ENCODE results near the gene KRT5.

KRT5 gene

GRCh38 chr12:52519826-52520662 is at the start of gene KRT5:
TSS of gene KRT5 (minus strand) at chr12:52520394. CDS start at chr12:52520296, 98 bp downstream.
- H3K4me3 ChIP-seq (ENCODE audit: low read depth, low read length) = no peak within 1 kb of the TSS
- no peak for DNase-seq (ENCODE audit: low read depth)
- TF ChIP-seq CTCF (IDR thresholded peaks at IDR 0.05; ENCODE audit: control insufficient read depth, extremely low read depth, insufficient read depth) = no peak

DNA sequence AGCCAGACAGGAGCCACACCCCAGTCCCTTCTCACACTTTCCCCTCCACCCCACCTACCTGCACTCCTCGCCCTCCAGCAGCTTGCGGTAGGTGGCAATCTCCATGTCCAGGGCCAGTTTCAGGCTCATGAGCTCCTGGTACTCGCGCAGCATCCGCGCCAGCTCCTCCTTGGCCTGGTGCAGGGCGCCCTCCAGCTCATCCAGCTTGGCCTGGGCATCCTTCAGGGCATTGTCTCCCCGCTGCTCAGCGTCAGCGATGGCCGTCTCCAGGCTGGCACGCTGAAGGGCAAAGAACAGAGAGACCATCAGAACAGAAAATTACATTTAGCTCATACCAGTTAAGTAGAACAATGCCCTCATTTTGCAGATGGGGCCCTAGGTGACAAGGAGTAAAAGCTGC is 47.9 kb upstream of the KRT5 start:
- no peak overlapping the region for H3K4me3 ChIP-seq (ENCODE audit: low read depth, low read length)
- TF ChIP-seq CTCF (IDR thresholded peaks at IDR 0.05; ENCODE audit: control insufficient read depth, extremely low read depth, insufficient read depth) = no peak
- no peak for DNase-seq (ENCODE audit: low read depth)

GRCh38 chr12:52566847-52567291 is 46.7 kb upstream of the KRT5 start:
- DNase-seq (ENCODE audit: low read depth) = no peak
- no peak for TF ChIP-seq CTCF (IDR thresholded peaks at IDR 0.05; ENCODE audit: control insufficient read depth, extremely low read depth, insufficient read depth)
- no peak overlapping the region for H3K4me3 ChIP-seq (ENCODE audit: low read depth, low read length)

GRCh38 chr12:52564582-52564981 is 44.4 kb upstream of the KRT5 start:
- no peak for DNase-seq (ENCODE audit: low read depth)
- H3K4me3 ChIP-seq (ENCODE audit: low read depth, low read length) = no peak overlapping the region
- TF ChIP-seq CTCF (IDR thresholded peaks at IDR 0.05; ENCODE audit: control insufficient read depth, extremely low read depth, insufficient read depth) = no peak

DNA sequence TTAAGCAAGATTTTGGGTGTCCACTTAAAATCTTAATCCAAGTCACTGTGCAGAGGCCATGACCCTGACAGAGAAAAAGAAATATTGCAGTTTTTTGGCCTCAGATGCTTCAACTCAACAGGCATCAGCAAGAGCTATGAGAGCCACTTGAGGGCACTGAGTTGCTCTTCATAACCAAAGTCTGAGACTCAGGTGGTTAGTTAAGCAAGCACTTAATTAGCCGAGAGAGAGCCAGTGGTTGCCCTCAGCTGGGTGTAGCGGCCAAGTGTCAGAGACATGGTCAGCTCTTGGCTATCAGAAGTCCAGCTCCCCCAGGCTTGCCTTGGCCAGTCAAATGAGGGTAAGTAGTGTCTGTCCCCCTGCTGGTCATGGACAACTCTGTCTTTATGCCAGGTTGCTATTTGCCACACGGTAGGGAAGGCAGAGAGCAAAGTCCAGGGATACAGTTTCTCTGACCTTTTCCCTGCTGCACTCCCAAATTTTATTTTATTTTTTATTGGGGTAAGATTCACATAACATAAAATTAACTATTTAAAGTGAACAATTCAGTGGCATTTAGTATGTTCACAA is 41.8 kb upstream of the KRT5 start:
- H3K4me3 ChIP-seq (ENCODE audit: low read depth, low read length) = no peak overlapping the region
- DNase-seq (ENCODE audit: low read depth) = no peak
- peak; percentile 34; the same call in 1 of the 2 replicates for TF ChIP-seq CTCF (IDR thresholded peaks at IDR 0.05; ENCODE audit: control insufficient read depth, extremely low read depth, insufficient read depth)

- H3K4me3 ChIP-seq (ENCODE audit: low read depth, low read length) = no peak overlapping the region
- no peak for DNase-seq (ENCODE audit: low read depth)
- TF ChIP-seq CTCF (IDR thresholded peaks at IDR 0.05; ENCODE audit: control insufficient read depth, extremely low read depth, insufficient read depth) = no peak
Observed at GRCh38 chr12:52559979-52560378, 39.8 kb upstream of the KRT5 start.
